ENCODE measurements around the gene PDF.
"Not testable (repeated sequence)": the region's sequence is repeated elsewhere in the genome, so short reads cannot be mapped to it uniquely, and the experiment has no call there.

Gene PDF

DNA sequence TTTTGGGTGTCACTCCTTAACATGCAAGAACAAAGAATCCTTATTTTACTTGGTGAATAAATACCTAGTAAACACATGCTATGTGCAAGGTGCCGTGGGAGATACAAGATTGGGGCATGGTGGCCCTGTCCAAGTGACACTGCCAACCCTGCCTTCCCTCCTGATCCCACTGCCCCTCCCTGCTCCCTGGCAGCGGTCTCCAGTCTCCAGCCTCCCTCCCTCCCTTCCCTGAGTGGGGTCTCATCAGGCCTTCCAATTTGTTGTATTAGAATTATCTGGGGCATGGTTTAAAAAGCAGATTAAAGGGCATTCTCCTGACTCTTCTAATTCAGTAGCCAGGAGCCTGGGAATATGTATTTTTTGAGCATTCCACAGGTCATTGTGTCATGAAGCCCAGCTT lies 33.7 kb upstream of the PDF start:
- no peak overlapping the region for H3K27ac ChIP-seq (ENCODE audit: insufficient read depth, low read length, poor library complexity, severe bottlenecking)
- H3K36me3 ChIP-seq (ENCODE audit: control insufficient read depth, insufficient read depth, low read length) = peaks cover 48% of the 10 kb centered on the region
- no peak overlapping the region for H3K4me3 ChIP-seq (ENCODE audit: insufficient read depth, low read depth, low read length, poor library complexity, severe bottlenecking)
- no peaks in the 10 kb centered on the region for H3K27me3 ChIP-seq (replicated peaks; ENCODE audit: control insufficient read depth, insufficient read depth, low read length, poor library complexity, severe bottlenecking)
- no peaks in the 10 kb centered on the region for H3K9me3 ChIP-seq (ENCODE audit: control insufficient read depth, low read length)
- no peak for DNase-seq
- H3K4me1 ChIP-seq (ENCODE audit: control insufficient read depth, insufficient read depth, low read length, poor library complexity, severe bottlenecking) = no peaks in the 10 kb centered on the region

- DNase-seq = no peak
- no peak overlapping the region for H3K4me3 ChIP-seq (ENCODE audit: insufficient read depth, low read depth, low read length, poor library complexity, severe bottlenecking)
- H3K9me3 ChIP-seq (ENCODE audit: control insufficient read depth, low read length) = no peaks in the 10 kb centered on the region
- no peak overlapping the region for H3K27ac ChIP-seq (ENCODE audit: insufficient read depth, low read length, poor library complexity, severe bottlenecking)
- H3K36me3 ChIP-seq (ENCODE audit: control insufficient read depth, insufficient read depth, low read length) = peaks cover 45% of the 10 kb centered on the region
- no peaks in the 10 kb centered on the region for H3K27me3 ChIP-seq (replicated peaks; ENCODE audit: control insufficient read depth, insufficient read depth, low read length, poor library complexity, severe bottlenecking)
- no peaks in the 10 kb centered on the region for H3K4me1 ChIP-seq (ENCODE audit: control insufficient read depth, insufficient read depth, low read length, poor library complexity, severe bottlenecking)
These were observed 32.9 kb upstream of the PDF start for GRCh38 chr16:69363281-69363717.

DNA sequence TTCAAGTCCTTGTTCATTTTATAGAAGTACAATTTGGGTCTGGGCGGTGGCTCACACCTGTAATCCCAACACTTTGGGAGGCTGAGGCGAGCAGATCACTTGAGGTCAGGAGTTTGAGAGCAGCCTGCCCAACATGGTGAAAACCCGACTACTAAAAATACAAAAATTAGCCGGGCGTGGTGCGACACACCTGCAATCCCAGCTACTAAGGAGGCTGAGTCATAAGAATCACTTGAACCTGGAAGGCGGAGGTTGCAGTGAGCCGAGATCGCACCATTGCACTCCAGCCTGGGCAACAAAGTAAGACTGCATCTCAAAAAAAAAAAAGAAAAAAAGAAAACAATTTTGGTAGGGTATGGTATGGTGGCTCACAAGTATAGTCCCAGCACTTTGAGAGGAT lies 29.7 kb upstream of the PDF start:
- not testable (repeated sequence) for H3K4me1 ChIP-seq (ENCODE audit: control insufficient read depth, insufficient read depth, low read length, poor library complexity, severe bottlenecking); H3K27ac ChIP-seq (ENCODE audit: insufficient read depth, low read length, poor library complexity, severe bottlenecking); DNase-seq; H3K27me3 ChIP-seq (replicated peaks; ENCODE audit: control insufficient read depth, insufficient read depth, low read length, poor library complexity, severe bottlenecking); H3K4me3 ChIP-seq (ENCODE audit: insufficient read depth, low read depth, low read length, poor library complexity, severe bottlenecking); H3K9me3 ChIP-seq (ENCODE audit: control insufficient read depth, low read length)
- H3K36me3 ChIP-seq (ENCODE audit: control insufficient read depth, insufficient read depth, low read length) = peaks cover 36% of the 10 kb centered on the region

DNA sequence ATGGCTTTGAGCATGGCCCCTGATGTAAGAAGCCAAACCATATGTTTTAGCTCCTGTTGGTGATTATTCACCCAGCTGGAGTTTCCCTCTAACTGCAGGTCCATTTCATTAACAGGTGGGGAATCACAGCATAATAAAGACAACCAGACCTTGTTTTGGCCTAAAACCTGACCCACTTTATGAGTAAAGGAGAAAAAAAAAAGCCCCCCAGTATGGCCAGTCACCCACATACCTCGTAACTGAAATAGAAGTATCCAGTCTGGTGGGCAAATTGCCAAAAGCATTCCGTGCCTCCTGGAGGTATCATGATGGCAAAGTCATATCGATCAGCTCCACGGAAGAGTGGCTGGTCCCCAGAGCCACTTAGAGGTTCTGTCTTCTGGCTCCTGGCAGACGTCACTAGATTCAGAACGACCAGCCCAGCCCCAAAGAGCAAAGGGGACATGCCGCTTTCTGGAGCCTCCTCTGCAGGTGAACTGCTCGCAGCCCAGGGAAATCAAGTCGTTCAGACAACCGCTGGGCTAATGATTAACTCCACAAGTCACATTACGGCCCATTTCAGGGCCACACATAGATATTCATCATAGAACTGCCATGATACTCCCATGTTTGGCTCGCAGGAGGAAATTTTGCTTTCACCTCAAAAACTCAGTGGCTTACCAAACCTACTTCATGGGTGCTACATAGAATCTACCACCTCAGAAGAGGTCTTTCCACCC lies 21.1 kb upstream of the PDF start, which contains the start of gene TMED6:
TSS of gene TMED6 (minus strand) at position 478 of the 719 bp plus-strand sequence. CDS start at position 445, 33 bp downstream.
- H3K27me3 ChIP-seq (replicated peaks; ENCODE audit: control insufficient read depth, insufficient read depth, low read length, poor library complexity, severe bottlenecking) = no peaks in the 10 kb centered on the region
- H3K9me3 ChIP-seq (ENCODE audit: control insufficient read depth, low read length) = no peaks in the 10 kb centered on the region
- no peak within 1 kb of the TSS for H3K4me3 ChIP-seq (ENCODE audit: insufficient read depth, low read depth, low read length, poor library complexity, severe bottlenecking)
- no peaks in the 10 kb centered on the region for H3K4me1 ChIP-seq (ENCODE audit: control insufficient read depth, insufficient read depth, low read length, poor library complexity, severe bottlenecking)
- no peak for DNase-seq
- H3K27ac ChIP-seq (ENCODE audit: insufficient read depth, low read length, poor library complexity, severe bottlenecking) = no peak within 1 kb of the TSS
- H3K36me3 ChIP-seq (ENCODE audit: control insufficient read depth, insufficient read depth, low read length) = peaks cover 25% of the 10 kb centered on the region

DNA sequence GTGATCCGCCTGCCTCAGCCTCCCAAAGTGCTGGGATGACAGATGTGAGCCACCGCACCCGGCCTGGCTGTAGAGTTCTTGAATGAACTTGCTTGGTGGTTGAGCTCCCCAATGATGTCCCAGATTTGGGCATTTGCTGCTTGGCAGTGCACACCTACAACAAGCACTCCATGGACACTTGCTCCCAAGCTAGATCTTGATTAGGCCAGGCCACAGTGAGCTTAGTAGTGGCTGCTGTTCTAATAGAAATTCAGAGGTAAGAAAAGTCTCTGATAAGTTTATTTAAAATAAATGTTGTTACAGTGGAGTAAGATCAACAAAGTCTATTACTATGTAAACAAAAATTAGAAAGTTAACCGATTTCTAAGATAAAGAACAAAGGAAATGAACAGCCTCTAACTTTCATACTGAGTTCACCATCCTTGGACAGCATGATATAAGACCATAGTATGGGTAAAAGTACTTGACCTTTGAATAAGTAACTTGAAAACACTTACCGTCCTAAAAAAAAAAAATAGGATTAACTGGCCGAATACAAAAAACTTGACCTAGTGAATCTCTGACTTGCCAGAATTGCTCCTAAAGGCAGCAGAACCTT lies 20.2 kb upstream of the PDF start:
- Histone ChIP-seq H3K4me3 (ENCODE audit: insufficient read depth, low read depth, low read length, poor library complexity, severe bottlenecking) (no peak overlapping the region), H3K4me1 (ENCODE audit: control insufficient read depth, insufficient read depth, low read length, poor library complexity, severe bottlenecking) (no peaks in the 10 kb centered on the region), H3K9me3 (ENCODE audit: control insufficient read depth, low read length) (no peaks in the 10 kb centered on the region), H3K27me3 (replicated peaks; ENCODE audit: control insufficient read depth, insufficient read depth, low read length, poor library complexity, severe bottlenecking) (no peaks in the 10 kb centered on the region), H3K36me3 (ENCODE audit: control insufficient read depth, insufficient read depth, low read length) (peaks cover 20% of the 10 kb centered on the region), H3K27ac (ENCODE audit: insufficient read depth, low read length, poor library complexity, severe bottlenecking) (no peak overlapping the region)
- DNase-seq = no peak

- H3K4me3 ChIP-seq (ENCODE audit: insufficient read depth, low read depth, low read length, poor library complexity, severe bottlenecking) = no peak overlapping the region
- DNase-seq = no peak
- H3K36me3 ChIP-seq (ENCODE audit: control insufficient read depth, insufficient read depth, low read length) = peaks cover 15% of the 10 kb centered on the region
- H3K27ac ChIP-seq (ENCODE audit: insufficient read depth, low read length, poor library complexity, severe bottlenecking) = no peak overlapping the region
- no peaks in the 10 kb centered on the region for H3K9me3 ChIP-seq (ENCODE audit: control insufficient read depth, low read length)
- H3K4me1 ChIP-seq (ENCODE audit: control insufficient read depth, insufficient read depth, low read length, poor library complexity, severe bottlenecking) = no peaks in the 10 kb centered on the region
- H3K27me3 ChIP-seq (replicated peaks; ENCODE audit: control insufficient read depth, insufficient read depth, low read length, poor library complexity, severe bottlenecking) = no peaks in the 10 kb centered on the region
These were observed 19.1 kb upstream of the PDF start for GRCh38 chr16:69349536-69349935.

- no peak for DNase-seq
- no peaks in the 10 kb centered on the region for H3K9me3 ChIP-seq (ENCODE audit: control insufficient read depth, low read length)
- no peaks in the 10 kb centered on the region for H3K27me3 ChIP-seq (replicated peaks; ENCODE audit: control insufficient read depth, insufficient read depth, low read length, poor library complexity, severe bottlenecking)
- no peak overlapping the region for H3K4me3 ChIP-seq (ENCODE audit: insufficient read depth, low read depth, low read length, poor library complexity, severe bottlenecking)
- peaks cover 21% of the 10 kb centered on the region for H3K36me3 ChIP-seq (ENCODE audit: control insufficient read depth, insufficient read depth, low read length)
- H3K27ac ChIP-seq (ENCODE audit: insufficient read depth, low read length, poor library complexity, severe bottlenecking) = no peak overlapping the region
- no peaks in the 10 kb centered on the region for H3K4me1 ChIP-seq (ENCODE audit: control insufficient read depth, insufficient read depth, low read length, poor library complexity, severe bottlenecking)
These were observed 17.8 kb upstream of the PDF start for GRCh38 chr16:69348222-69348621.

DNA sequence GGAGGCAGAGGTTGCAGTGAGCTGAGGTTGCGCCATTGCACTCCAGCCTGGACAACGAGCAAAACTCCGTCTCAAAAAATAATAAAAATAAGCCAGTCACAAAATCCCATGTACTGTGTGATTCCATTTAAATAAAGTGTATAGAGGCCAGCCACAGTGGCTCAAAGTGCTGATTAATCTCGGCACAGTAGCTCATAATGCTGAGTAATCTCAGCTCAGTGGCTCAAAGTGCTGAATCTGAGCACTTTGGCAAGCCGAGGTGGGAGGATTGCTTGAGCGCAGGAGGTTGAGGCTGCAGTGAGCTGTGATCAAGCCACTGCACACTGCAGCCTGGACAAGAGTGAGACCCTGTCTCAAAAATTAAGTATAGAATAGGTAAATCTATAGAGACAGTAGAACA lies 16.3 kb upstream of the PDF start:
- Histone ChIP-seq H3K27me3 (replicated peaks; ENCODE audit: control insufficient read depth, insufficient read depth, low read length, poor library complexity, severe bottlenecking) (no peaks in the 10 kb centered on the region), H3K4me1 (ENCODE audit: control insufficient read depth, insufficient read depth, low read length, poor library complexity, severe bottlenecking) (no peaks in the 10 kb centered on the region), H3K4me3 (ENCODE audit: insufficient read depth, low read depth, low read length, poor library complexity, severe bottlenecking) (no peak overlapping the region), H3K27ac (ENCODE audit: insufficient read depth, low read length, poor library complexity, severe bottlenecking) (no peak overlapping the region), H3K36me3 (ENCODE audit: control insufficient read depth, insufficient read depth, low read length) (peaks cover 19% of the 10 kb centered on the region), H3K9me3 (ENCODE audit: control insufficient read depth, low read length) (no peaks in the 10 kb centered on the region)
- no peak for DNase-seq

DNA sequence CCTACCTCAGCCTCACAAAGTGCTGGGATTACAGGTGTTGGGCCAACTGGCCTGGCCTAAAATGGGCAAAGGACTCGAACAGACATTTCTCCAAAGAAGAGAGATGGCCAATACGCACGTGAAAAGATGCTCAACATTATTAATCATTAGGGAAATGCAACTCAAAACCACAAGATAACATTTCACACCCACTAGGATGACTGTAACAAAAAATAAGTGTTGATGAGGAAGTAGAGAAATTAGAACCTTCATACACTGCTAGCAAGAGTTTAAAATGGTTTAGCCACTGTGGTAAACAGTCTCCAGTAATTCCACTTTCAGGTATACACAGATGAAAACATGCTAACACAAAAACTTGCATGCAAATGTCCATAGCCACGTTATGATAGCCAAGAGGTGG lies 15.5 kb upstream of the PDF start:
- no peak overlapping the region for H3K27ac ChIP-seq (ENCODE audit: insufficient read depth, low read length, poor library complexity, severe bottlenecking)
- H3K9me3 ChIP-seq (ENCODE audit: control insufficient read depth, low read length) = no peaks in the 10 kb centered on the region
- no peaks in the 10 kb centered on the region for H3K4me1 ChIP-seq (ENCODE audit: control insufficient read depth, insufficient read depth, low read length, poor library complexity, severe bottlenecking)
- H3K36me3 ChIP-seq (ENCODE audit: control insufficient read depth, insufficient read depth, low read length) = peaks cover 16% of the 10 kb centered on the region
- no peak overlapping the region for H3K4me3 ChIP-seq (ENCODE audit: insufficient read depth, low read depth, low read length, poor library complexity, severe bottlenecking)
- H3K27me3 ChIP-seq (replicated peaks; ENCODE audit: control insufficient read depth, insufficient read depth, low read length, poor library complexity, severe bottlenecking) = no peaks in the 10 kb centered on the region
- no peak for DNase-seq

DNA sequence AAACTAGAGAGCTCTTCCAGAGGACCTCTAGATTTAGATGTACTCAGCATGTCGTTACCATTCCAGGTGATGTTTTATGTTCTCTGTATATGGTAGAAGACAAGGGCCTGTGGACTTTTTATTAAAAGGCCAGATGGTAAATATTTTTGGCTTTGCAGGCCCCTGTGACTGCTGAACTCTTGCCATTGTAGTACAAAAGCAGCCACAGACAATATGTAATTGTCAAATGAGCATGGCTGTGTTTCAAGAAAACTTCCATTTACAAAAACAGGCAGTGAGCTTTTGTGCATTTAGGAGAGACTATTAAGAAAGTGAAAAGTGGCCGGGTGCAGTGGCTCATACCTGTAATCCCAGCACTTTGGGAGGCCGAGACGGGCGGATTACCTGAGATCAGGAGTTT lies 13.8 kb upstream of the PDF start:
- no peak overlapping the region for H3K4me3 ChIP-seq (ENCODE audit: insufficient read depth, low read depth, low read length, poor library complexity, severe bottlenecking)
- no peaks in the 10 kb centered on the region for H3K27me3 ChIP-seq (replicated peaks; ENCODE audit: control insufficient read depth, insufficient read depth, low read length, poor library complexity, severe bottlenecking)
- H3K9me3 ChIP-seq (ENCODE audit: control insufficient read depth, low read length) = no peaks in the 10 kb centered on the region
- H3K36me3 ChIP-seq (ENCODE audit: control insufficient read depth, insufficient read depth, low read length) = peaks cover 14% of the 10 kb centered on the region
- H3K4me1 ChIP-seq (ENCODE audit: control insufficient read depth, insufficient read depth, low read length, poor library complexity, severe bottlenecking) = peaks cover 7% of the 10 kb centered on the region
- H3K27ac ChIP-seq (ENCODE audit: insufficient read depth, low read length, poor library complexity, severe bottlenecking) = no peak overlapping the region
- no peak for DNase-seq
